ENCODE data around the gene F13A1.

The F13A1 gene

DNA sequence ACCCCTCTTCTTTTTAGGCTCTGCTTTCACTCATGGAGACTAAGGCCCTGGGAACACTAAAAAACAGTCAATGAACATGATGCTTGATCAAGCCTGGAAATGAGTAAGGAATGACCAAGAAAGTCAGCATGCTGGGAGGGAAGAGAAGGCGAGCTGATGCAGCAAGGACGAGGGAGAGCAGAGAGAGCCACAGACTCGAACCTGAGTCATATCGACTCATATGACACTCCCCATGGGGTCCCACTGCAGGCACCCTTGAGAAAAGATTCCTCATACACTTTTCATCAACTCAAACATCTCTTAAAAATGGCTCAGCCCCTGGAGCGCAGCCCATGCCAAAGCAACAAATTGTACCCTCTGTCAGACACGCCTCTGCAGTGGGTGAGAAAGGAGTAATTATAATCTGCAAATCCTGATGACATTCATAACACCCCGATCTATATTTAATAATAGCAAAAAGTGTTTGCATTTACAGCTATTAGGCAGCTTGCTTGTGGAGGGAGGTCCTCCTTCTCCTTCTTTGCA lies 127.2 kb downstream of the F13A1 start:
- no peak for DNase-seq (ENCODE audit: low spot score)

DNA sequence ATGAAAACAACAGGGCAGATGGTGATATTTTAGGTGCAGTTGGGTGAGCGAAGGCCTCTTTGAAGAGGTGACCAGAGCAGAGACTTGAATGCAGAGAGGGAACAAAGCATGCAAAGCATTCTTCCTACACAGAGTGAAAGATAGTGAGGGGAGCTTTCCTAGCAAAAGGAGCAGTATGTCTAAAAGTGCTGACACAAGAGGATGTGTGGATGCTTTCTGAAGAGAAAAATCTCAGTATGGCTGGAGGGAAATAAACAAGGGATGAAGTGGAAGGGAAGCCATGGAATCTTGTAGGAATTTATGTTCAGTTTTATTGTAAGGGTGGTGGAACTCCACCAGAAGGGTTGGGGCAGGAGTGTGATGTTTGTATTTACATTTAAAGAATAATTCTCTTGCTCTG lies 128.6 kb downstream of the F13A1 start:
- no peak for DNase-seq (ENCODE audit: low spot score)

GRCh38 chr6:6191476-6191875 lies 129.0 kb downstream of the F13A1 start:
- DNase-seq (ENCODE audit: low spot score) = no peak

DNA sequence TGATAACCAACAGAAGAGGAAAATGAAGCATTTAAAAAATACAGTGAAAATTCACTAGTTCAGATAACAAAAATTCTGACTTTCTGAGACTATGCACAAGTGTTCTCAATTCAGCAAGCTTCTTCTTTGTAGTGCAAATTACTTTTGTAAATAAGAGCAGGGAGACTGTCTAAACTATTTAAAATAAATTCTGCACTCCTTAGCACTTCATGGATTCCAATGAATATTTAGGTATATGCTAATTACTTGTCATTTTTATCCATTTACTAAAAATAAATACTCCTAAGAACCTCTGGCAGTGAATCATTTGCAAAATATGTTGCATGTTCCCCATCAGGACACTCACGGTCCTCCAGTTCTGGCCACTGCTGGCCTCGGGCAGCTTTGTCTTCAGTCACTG lies 139.8 kb downstream of the F13A1 start:
- no peak for DNase-seq (ENCODE audit: low spot score)

- no peak for DNase-seq (ENCODE audit: low spot score)
Measured at GRCh38 chr6:6179858-6180623, 140.4 kb downstream of the F13A1 start.

GRCh38 chr6:6178795-6179194 lies 141.7 kb downstream of the F13A1 start:
- no peak for DNase-seq (ENCODE audit: low spot score)

GRCh38 chr6:6177754-6178153 lies 142.7 kb downstream of the F13A1 start:
- DNase-seq (ENCODE audit: low spot score) = no peak

DNA sequence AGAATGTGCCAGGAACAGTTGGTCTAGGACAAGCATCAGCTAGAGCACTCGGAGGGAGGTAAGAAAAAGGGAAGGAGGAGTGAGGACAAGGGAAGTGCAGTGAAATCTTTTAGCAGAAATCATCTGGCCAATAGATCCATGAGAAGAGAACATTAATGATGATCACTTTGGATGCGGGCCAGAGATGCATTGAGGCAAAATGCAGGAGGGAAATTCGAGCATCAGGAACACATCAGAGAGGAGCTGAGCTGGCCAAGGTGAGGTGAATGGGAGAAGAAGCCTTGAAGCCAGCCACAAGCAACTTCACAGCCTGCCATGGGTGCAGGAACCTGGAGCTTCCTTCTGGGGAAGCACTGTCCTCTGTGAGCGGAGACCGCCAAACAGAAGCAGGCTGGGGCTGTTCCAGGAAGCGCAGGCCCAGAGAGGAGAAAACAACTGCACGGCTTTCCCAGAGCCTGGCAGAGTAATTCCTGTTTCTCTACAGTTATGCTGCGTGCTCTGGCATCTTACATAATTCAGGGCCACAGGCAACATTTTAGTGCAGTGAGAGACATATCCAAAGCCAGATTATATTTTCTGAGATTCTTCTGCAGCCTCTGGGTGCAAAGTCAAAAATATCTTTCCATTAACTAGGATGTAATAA lies 143.8 kb downstream of the F13A1 start:
- no peak for DNase-seq (ENCODE audit: low spot score)

GRCh38 chr6:6176127-6176526 lies 144.3 kb downstream of the F13A1 start:
- DNase-seq (ENCODE audit: low spot score) = no peak

DNA sequence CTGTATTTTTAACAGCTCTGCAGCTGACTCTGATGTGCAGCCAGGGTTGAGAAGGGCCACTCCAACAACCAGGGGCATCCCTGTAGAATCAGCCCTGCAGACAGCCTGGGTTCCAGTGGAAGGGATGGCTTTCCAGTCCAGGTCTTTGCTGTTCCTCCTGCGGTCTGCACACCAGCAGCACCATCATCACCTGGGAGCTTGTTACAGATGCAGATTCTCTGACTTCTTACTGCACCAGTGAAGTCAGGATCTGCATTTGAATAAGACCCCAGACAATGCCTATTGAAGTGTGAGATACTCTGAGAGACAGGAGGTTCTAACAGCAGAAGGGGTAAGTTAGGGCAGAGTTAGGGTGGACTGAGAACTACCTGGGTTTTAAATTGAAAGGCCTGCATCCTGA lies 151.3 kb downstream of the F13A1 start:
- DNase-seq (ENCODE audit: low spot score) = no peak

GRCh38 chr6:6166064-6166463 lies 154.4 kb downstream of the F13A1 start:
- no peak for DNase-seq (ENCODE audit: low spot score)

DNA sequence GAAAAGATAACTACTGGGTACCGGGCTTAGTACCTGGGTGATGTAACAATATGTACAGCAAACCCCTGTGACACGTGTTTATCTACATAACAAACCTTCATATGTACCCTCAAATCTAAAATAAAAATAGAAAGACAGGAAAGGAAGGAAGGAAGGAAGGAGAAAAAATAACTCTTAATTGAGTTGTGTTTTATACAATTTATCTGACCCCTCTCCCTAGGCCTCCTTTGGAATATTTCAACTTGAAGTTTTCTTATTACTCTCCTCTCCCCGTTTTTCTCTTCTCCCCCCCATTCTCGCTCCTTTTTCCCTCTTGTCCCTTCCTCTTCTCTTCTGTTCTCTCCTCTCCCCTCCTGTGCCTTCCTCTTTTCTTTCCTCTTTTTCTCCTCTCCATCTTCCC lies 156.1 kb downstream of the F13A1 start:
- no peak for DNase-seq (ENCODE audit: low spot score)

DNA sequence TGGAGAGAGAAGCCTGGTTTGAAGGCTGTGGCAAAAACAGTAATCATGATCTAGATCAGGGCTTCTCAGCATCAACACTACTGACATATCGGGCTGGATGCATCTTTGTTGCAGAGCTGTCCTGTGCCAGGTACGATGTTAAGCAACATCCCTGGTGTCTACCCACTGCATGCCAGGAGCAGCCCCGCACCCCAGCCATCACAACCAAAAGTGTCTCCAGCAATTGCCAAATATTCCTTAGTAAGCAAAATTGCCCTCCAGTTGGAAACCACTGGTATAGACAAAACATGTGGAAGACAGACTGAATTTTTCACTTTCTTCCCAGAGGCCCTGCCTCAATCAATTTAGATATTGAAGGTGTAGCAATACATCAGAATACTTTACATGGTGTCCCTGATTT lies 166.1 kb downstream of the F13A1 start:
- DNase-seq (ENCODE audit: low spot score) = no peak

- no peak for DNase-seq (ENCODE audit: low spot score)
Measured at GRCh38 chr6:6152060-6152459, 168.4 kb downstream of the F13A1 start.

DNA sequence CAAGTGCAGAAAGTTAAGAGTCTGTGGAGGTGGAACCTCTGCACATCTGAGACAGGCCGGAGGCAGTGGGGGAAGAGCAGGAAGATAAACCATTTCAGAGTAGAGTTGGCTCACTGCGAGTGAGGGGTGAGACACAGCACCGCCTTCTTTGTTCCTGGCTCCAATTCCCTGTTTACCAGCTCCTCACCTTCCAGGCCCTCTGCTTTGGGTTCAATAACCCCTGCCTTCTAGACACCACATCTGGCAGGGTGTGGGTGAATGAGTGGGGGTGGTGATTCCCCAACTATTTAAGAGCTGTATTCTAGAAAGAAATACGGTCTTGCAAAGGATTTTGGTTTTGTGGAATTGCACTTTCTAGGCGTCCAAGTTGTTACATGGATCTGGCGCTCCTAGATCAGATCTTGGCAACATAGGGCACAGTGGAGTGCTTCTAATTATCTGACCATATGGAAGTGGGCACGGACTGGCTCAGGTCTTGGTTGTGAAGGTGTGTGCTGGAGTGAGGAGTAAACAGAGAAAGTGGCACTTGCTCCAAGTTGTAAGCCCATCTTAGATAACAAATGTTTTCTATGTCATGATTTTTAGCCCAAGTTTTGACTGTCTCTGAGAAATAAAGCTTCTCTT lies 172.2 kb downstream of the F13A1 start:
- no peak for DNase-seq (ENCODE audit: low spot score)

- no peak for DNase-seq (ENCODE audit: low spot score)
Measured at GRCh38 chr6:6131492-6132109, 188.9 kb downstream of the F13A1 start.

DNA sequence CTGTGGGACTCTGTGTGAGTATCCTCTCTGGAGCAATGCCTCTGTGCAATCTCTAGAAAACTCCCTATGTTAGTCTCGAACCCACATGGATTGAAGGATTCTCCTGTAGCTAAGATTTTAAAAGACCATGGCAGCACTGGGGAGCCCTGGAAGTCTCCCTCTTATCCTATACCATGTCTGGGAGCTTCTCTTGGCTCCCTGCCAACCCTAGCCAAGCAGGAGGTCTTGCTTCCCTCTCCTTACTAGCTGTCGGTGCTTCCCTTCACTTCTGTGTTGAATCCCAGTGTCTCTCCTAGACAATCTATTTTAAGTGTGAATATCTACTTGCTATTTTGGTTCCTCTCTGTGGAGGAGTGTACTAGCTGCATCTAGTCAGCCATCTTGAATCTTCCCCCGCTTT lies 195.0 kb downstream of the F13A1 start:
- no peak for DNase-seq (ENCODE audit: low spot score)

- no peak for DNase-seq (ENCODE audit: low spot score)
Measured at GRCh38 chr6:6123803-6124202, 196.7 kb downstream of the F13A1 start.

- no peak for DNase-seq (ENCODE audit: low spot score)
Measured at GRCh38 chr6:6121943-6122342, 198.5 kb downstream of the F13A1 start.

DNA sequence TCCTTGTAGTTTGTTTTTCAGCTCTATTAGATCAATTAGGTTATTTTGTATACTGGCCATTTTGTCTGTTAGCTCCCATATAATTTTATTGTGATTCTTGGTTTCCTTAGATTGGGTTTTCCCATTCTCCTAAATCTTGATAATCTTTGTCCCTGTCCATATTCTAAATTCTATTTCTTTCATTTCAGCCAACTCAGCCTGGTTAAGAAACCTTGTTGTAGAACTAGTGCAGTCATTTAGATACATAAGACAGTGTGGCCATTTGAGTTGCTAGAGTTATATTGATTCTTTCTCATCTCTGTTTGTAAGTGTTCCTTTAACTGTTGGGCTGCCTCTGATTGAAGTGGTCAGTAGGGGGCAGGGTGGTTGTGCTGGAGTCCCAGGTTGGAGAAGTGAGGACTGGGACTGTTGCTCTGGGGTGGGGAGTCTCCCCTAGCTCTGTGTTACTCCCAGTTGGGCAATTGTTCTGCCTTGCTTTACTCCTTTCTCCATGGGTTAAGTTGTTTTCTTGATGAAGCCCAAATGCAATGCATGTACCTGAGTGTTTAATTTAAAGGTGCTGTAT lies 214.9 kb downstream of the F13A1 start:
- DNase-seq (ENCODE audit: low spot score) = no peak
